ENCODE results near the gene MSANTD3.
"Not testable (repeated sequence)": the region's sequence is repeated elsewhere in the genome, so short reads cannot be mapped to it uniquely, and the experiment has no call there.

Gene MSANTD3

GRCh38 chr9:100426530-100427365, at the start of gene MSANTD3:
TSS of gene MSANTD3 (plus strand) at chr9:100427143. CDS start at chr9:100441939, 14,796 bp downstream.
- Histone ChIP-seq H3K27ac (peak within 1 kb of the TSS; percentile 82 to 94 (median 88)), H3K4me3 (peak within 1 kb of the TSS; percentile 66 to 85 (median 79))

- no peak overlapping the region for H3K27ac ChIP-seq
- no peak overlapping the region for H3K4me3 ChIP-seq
Observed at GRCh38 chr9:100379862-100380261, 47.1 kb upstream of the MSANTD3 start.

GRCh38 chr9:100392989-100393388, 34.0 kb upstream of the MSANTD3 start:
- not testable (repeated sequence) for H3K4me3 ChIP-seq, H3K27ac ChIP-seq

- H3K27ac ChIP-seq, result no peak overlapping the region
- H3K4me3 ChIP-seq, result no peak overlapping the region
Observed at GRCh38 chr9:100394032-100394695, 32.8 kb upstream of the MSANTD3 start.

- no peak overlapping the region for H3K4me3 ChIP-seq
- no peak overlapping the region for H3K27ac ChIP-seq
Observed at GRCh38 chr9:100394816-100395215, 32.1 kb upstream of the MSANTD3 start.

- Histone ChIP-seq H3K4me3 (no peak overlapping the region), H3K27ac (no peak overlapping the region)
Observed at GRCh38 chr9:100396769-100397168, 30.2 kb upstream of the MSANTD3 start.

GRCh38 chr9:100397529-100398266, 29.2 kb upstream of the MSANTD3 start:
- H3K27ac ChIP-seq, result no peak overlapping the region
- H3K4me3 ChIP-seq, result no peak overlapping the region

GRCh38 chr9:100401042-100401441, 25.9 kb upstream of the MSANTD3 start:
- Histone ChIP-seq H3K27ac (no peak overlapping the region), H3K4me3 (no peak overlapping the region)

- H3K27ac ChIP-seq, result no peak overlapping the region
- H3K4me3 ChIP-seq, result peak overlapping the region in 1 of 7 experiments; percentile 2
Observed at GRCh38 chr9:100406962-100407361, 20.0 kb upstream of the MSANTD3 start.

- no peak overlapping the region for H3K27ac ChIP-seq
- H3K4me3 ChIP-seq, result no peak overlapping the region
Observed at GRCh38 chr9:100408546-100409175, 18.3 kb upstream of the MSANTD3 start.

GRCh38 chr9:100409176-100409556, 17.8 kb upstream of the MSANTD3 start:
- H3K27ac ChIP-seq, result no peak overlapping the region
- no peak overlapping the region for H3K4me3 ChIP-seq

- peak overlapping the region; percentile 27 to 52 (median 38) for H3K4me3 ChIP-seq
- peak overlapping the region in 7 of 21 experiments; percentile 10 to 50 (median 28) for H3K27ac ChIP-seq
Observed at GRCh38 chr9:100411472-100412283, 15.3 kb upstream of the MSANTD3 start.

GRCh38 chr9:100413839-100414420, 13.0 kb upstream of the MSANTD3 start:
- H3K4me3 ChIP-seq, result no peak overlapping the region
- no peak overlapping the region for H3K27ac ChIP-seq

GRCh38 chr9:100417815-100418214, 9.1 kb upstream of the MSANTD3 start:
- no peak overlapping the region for H3K27ac ChIP-seq
- no peak overlapping the region for H3K4me3 ChIP-seq

- Histone ChIP-seq H3K4me3 (no peak overlapping the region), H3K27ac (no peak overlapping the region)
Observed at GRCh38 chr9:100419166-100419565, 7.8 kb upstream of the MSANTD3 start.

GRCh38 chr9:100421116-100421515, 5.8 kb upstream of the MSANTD3 start:
- H3K4me3 ChIP-seq, H3K27ac ChIP-seq: not testable (repeated sequence)

GRCh38 chr9:100425758-100426157, 1.2 kb upstream of the MSANTD3 start:
- peak overlapping the region in 1 of 7 experiments; percentile 51 for H3K4me3 ChIP-seq
- H3K27ac ChIP-seq, result peak overlapping the region in 7 of 21 experiments; percentile 80 to 91 (median 83)

- H3K4me3 ChIP-seq, result peak overlapping the region in 6 of 7 experiments; percentile 34 to 85 (median 48)
Observed at GRCh38 chr9:100426189-100426529, 784 bp upstream of the MSANTD3 start.

More at GRCh38 chr9:100426189-100426529, 784 bp upstream of the MSANTD3 start:
- H3K27ac ChIP-seq, result peak overlapping the region in 20 of 21 experiments; percentile 10 to 91 (median 80)

All from skin epidermis (tissue), 12 donors.